Measurements from ENCODE around the gene ATRNL1.

ATRNL1 gene

GRCh38 chr10:115802911-115803310 is 709.7 kb downstream of the ATRNL1 start:
- Histone ChIP-seq H3K4me3 (ENCODE audit: low read length) (no peak overlapping the region), H3K36me3 (replicated peaks; ENCODE audit: insufficient read depth, low read length) (no peaks in the 10 kb centered on the region), H3K4me2 (ENCODE audit: low read depth, low read length) (peak overlapping the region; percentile 46), H4K20me1 (ENCODE audit: insufficient read depth, low read length) (no peaks in the 10 kb centered on the region), H3K4me1 (ENCODE audit: low read length) (peaks cover 37% of the 10 kb centered on the region), H3K9me2 (replicated peaks; ENCODE audit: insufficient read depth, low read length) (no peaks in the 10 kb centered on the region), H3F3A (ENCODE audit: insufficient read depth, low read length) (peaks cover 10% of the 10 kb centered on the region; the same call in 1 of the 2 replicates), H3K27ac (ENCODE audit: low read length) (peak overlapping the region; percentile 6; the same call in 1 of the 2 replicates), H3K79me2 (ENCODE audit: low read length) (no peaks in the 10 kb centered on the region), H3K27me3 (replicated peaks; ENCODE audit: insufficient read depth, low read length) (no peaks in the 10 kb centered on the region), H3K9ac (ENCODE audit: low read length) (no peak overlapping the region), H3K9me3 (replicated peaks; ENCODE audit: insufficient read depth, low read length) (no peaks in the 10 kb centered on the region), H2AFZ (ENCODE audit: low read length) (no peak overlapping the region)
- no peak for TF ChIP-seq EZH2phosphoT487 (IDR thresholded peaks at IDR 0.05; ENCODE audit: low read length)
- TF ChIP-seq EZH2 (optimal IDR thresholded peaks at IDR 0.05; ENCODE audit: low read depth, low read length) = no peak
- TF ChIP-seq CTCF (IDR thresholded peaks at IDR 0.05; ENCODE audit: low read length) = no peak
- peak; percentile 55 for DNase-seq

- DNase-seq = no peak
- H3K4me2 ChIP-seq (ENCODE audit: low read depth, low read length) = no peak overlapping the region
- no peak for TF ChIP-seq CTCF (IDR thresholded peaks at IDR 0.05; ENCODE audit: low read length)
- TF ChIP-seq EZH2 (optimal IDR thresholded peaks at IDR 0.05; ENCODE audit: low read depth, low read length) = no peak
- no peak for TF ChIP-seq EZH2phosphoT487 (IDR thresholded peaks at IDR 0.05; ENCODE audit: low read length)
- H4K20me1 ChIP-seq (ENCODE audit: insufficient read depth, low read length) = no peaks in the 10 kb centered on the region
- no peak overlapping the region for H2AFZ ChIP-seq (ENCODE audit: low read length)
- H3F3A ChIP-seq (ENCODE audit: insufficient read depth, low read length) = no peaks in the 10 kb centered on the region
- no peak overlapping the region for H3K4me3 ChIP-seq (ENCODE audit: low read length)
- no peaks in the 10 kb centered on the region for H3K9me3 ChIP-seq (replicated peaks; ENCODE audit: insufficient read depth, low read length)
- no peaks in the 10 kb centered on the region for H3K27me3 ChIP-seq (replicated peaks; ENCODE audit: insufficient read depth, low read length)
- no peaks in the 10 kb centered on the region for H3K9me2 ChIP-seq (replicated peaks; ENCODE audit: insufficient read depth, low read length)
- no peak overlapping the region for H3K27ac ChIP-seq (ENCODE audit: low read length)
- peaks cover 11% of the 10 kb centered on the region for H3K4me1 ChIP-seq (ENCODE audit: low read length)
- H3K9ac ChIP-seq (ENCODE audit: low read length) = no peak overlapping the region
- no peaks in the 10 kb centered on the region for H3K36me3 ChIP-seq (replicated peaks; ENCODE audit: insufficient read depth, low read length)
- no peaks in the 10 kb centered on the region for H3K79me2 ChIP-seq (ENCODE audit: low read length)
These were observed 721.4 kb downstream of the ATRNL1 start for GRCh38 chr10:115814542-115814941.

- Histone ChIP-seq H3K27me3 (replicated peaks; ENCODE audit: insufficient read depth, low read length) (no peaks in the 10 kb centered on the region), H4K20me1 (ENCODE audit: insufficient read depth, low read length) (no peaks in the 10 kb centered on the region), H3K4me1 (ENCODE audit: low read length) (peaks cover 11% of the 10 kb centered on the region), H3K9me2 (replicated peaks; ENCODE audit: insufficient read depth, low read length) (no peaks in the 10 kb centered on the region), H2AFZ (ENCODE audit: low read length) (no peak overlapping the region), H3K36me3 (replicated peaks; ENCODE audit: insufficient read depth, low read length) (no peaks in the 10 kb centered on the region), H3F3A (ENCODE audit: insufficient read depth, low read length) (no peaks in the 10 kb centered on the region), H3K9ac (ENCODE audit: low read length) (peak overlapping the region; percentile 0; the same call in 1 of the 2 replicates), H3K27ac (ENCODE audit: low read length) (no peak overlapping the region; the same call in 1 of the 2 replicates), H3K4me3 (ENCODE audit: low read length) (peak overlapping the region; percentile 11; the same call in 1 of the 2 replicates), H3K79me2 (ENCODE audit: low read length) (no peaks in the 10 kb centered on the region), H3K9me3 (replicated peaks; ENCODE audit: insufficient read depth, low read length) (no peaks in the 10 kb centered on the region), H3K4me2 (ENCODE audit: low read depth, low read length) (peak overlapping the region; percentile 24; the same call in 1 of the 2 replicates)
- TF ChIP-seq EZH2 (optimal IDR thresholded peaks at IDR 0.05; ENCODE audit: low read depth, low read length) (no peak), CTCF (IDR thresholded peaks at IDR 0.05; ENCODE audit: low read length) (no peak), EZH2phosphoT487 (IDR thresholded peaks at IDR 0.05; ENCODE audit: low read length) (no peak)
- peak; percentile 70 for DNase-seq
These were observed 724.8 kb downstream of the ATRNL1 start for GRCh38 chr10:115818012-115818411.

Data from MM.1S (cell line).